Measurements from ENCODE around the gene MLH3. TPM values are rescaled to one million over a fixed set of nuclear protein-coding genes. Genes with fewer than 3 reads are reported as not detected.

Gene MLH3
- total RNA-seq, 1 donor from 2014 or later: 21.3 TPM

DNA sequence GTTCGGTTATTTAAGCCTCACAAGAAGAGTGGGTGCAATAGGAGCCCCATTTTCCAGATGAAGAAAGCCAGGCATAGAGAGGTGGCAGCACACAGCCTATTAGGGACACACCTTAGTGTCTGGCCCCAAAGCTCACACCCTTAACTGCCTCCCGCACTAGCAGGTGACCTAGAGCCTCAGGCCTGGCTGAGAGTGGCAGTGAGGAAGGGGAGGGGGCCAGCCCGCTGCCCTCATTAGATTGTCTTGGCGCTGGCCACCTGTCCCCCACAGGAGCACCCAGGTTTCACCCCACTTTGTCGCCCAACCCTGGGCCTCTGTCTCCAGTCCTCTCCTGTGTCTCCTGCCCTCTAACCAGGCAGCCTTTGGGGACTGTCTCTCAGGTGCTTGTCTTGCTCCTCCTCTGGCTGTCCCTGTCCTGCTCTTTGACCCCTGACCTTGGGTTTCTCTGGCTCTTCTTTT is 77.3 kb downstream of the MLH3 start:
- no peak for DNase-seq (ENCODE audit: low spot score)
- Mint-ChIP-seq H3K9me3 (ENCODE audit: low read depth) (no peaks in the 10 kb centered on the region), H3K36me3 (ENCODE audit: low read depth) (no peaks in the 10 kb centered on the region), H3K27me3 (ENCODE audit: low read depth) (no peaks in the 10 kb centered on the region), H3K4me1 (ENCODE audit: low read depth) (peaks cover 20% of the 10 kb centered on the region), H3K27ac (ENCODE audit: unreplicated experiment) (no peak overlapping the region), H3K4me3 (ENCODE audit: unreplicated experiment) (no peak overlapping the region)
- TF ChIP-seq CTCF (IDR thresholded peaks at IDR 0.05): no peak

- no peak overlapping the region for H3K4me3 Mint-ChIP-seq (ENCODE audit: unreplicated experiment)
- H3K9me3 Mint-ChIP-seq (ENCODE audit: low read depth): no peaks in the 10 kb centered on the region
- no peaks in the 10 kb centered on the region for H3K36me3 Mint-ChIP-seq (ENCODE audit: low read depth)
- no peaks in the 10 kb centered on the region for H3K27me3 Mint-ChIP-seq (ENCODE audit: low read depth)
- DNase-seq (ENCODE audit: low spot score): no peak
- TF ChIP-seq CTCF (IDR thresholded peaks at IDR 0.05): no peak
- peaks cover 12% of the 10 kb centered on the region for H3K4me1 Mint-ChIP-seq (ENCODE audit: low read depth)
- no peak overlapping the region for H3K27ac Mint-ChIP-seq (ENCODE audit: unreplicated experiment)
Measured at GRCh38 chr14:74973003-74973653, 78.1 kb downstream of the MLH3 start.

- H3K27me3 Mint-ChIP-seq (ENCODE audit: low read depth): peaks cover 3% of the 10 kb centered on the region
- no peak overlapping the region for H3K4me3 Mint-ChIP-seq (ENCODE audit: unreplicated experiment)
- DNase-seq (ENCODE audit: low spot score): no peak
- H3K27ac Mint-ChIP-seq (ENCODE audit: unreplicated experiment): no peak overlapping the region
- H3K9me3 Mint-ChIP-seq (ENCODE audit: low read depth): no peaks in the 10 kb centered on the region
- no peaks in the 10 kb centered on the region for H3K36me3 Mint-ChIP-seq (ENCODE audit: low read depth)
- H3K4me1 Mint-ChIP-seq (ENCODE audit: low read depth): no peaks in the 10 kb centered on the region
- no peak for TF ChIP-seq CTCF (IDR thresholded peaks at IDR 0.05)
Measured at GRCh38 chr14:74968811-74969210, 82.5 kb downstream of the MLH3 start.

GRCh38 chr14:74965486-74966153 is 85.6 kb downstream of the MLH3 start:
- no peak overlapping the region for H3K27ac Mint-ChIP-seq (ENCODE audit: unreplicated experiment)
- peaks cover 10% of the 10 kb centered on the region for H3K27me3 Mint-ChIP-seq (ENCODE audit: low read depth)
- TF ChIP-seq CTCF (IDR thresholded peaks at IDR 0.05): no peak
- H3K4me1 Mint-ChIP-seq (ENCODE audit: low read depth): no peaks in the 10 kb centered on the region
- H3K36me3 Mint-ChIP-seq (ENCODE audit: low read depth): no peaks in the 10 kb centered on the region
- H3K9me3 Mint-ChIP-seq (ENCODE audit: low read depth): no peaks in the 10 kb centered on the region
- no peak overlapping the region for H3K4me3 Mint-ChIP-seq (ENCODE audit: unreplicated experiment)
- DNase-seq (ENCODE audit: low spot score): no peak

GRCh38 chr14:74964787-74965485 is 86.3 kb downstream of the MLH3 start:
- no peak overlapping the region for H3K27ac Mint-ChIP-seq (ENCODE audit: unreplicated experiment)
- no peaks in the 10 kb centered on the region for H3K36me3 Mint-ChIP-seq (ENCODE audit: low read depth)
- no peak overlapping the region for H3K4me3 Mint-ChIP-seq (ENCODE audit: unreplicated experiment)
- H3K27me3 Mint-ChIP-seq (ENCODE audit: low read depth): peaks cover 10% of the 10 kb centered on the region
- no peaks in the 10 kb centered on the region for H3K4me1 Mint-ChIP-seq (ENCODE audit: low read depth)
- DNase-seq (ENCODE audit: low spot score): no peak
- no peaks in the 10 kb centered on the region for H3K9me3 Mint-ChIP-seq (ENCODE audit: low read depth)
- TF ChIP-seq CTCF (IDR thresholded peaks at IDR 0.05): no peak

Data from chondrocyte (in vitro differentiated cells).